NCI-H1048 (cell line): Measurements from ENCODE around the gene KANSL3.
"Not testable (repeated sequence)": the region's sequence is repeated elsewhere in the genome, so short reads cannot be mapped to it uniquely, and the experiment has no call there.

Source experiments
- DNase-seq: peaks from one replicate; lab custom pipeline; 2025; lab: John Stamatoyannopoulos, UW

Gene KANSL3

GRCh38 chr2:96638144-96639121 is at the start of gene KANSL3:
TSS of gene KANSL3 (minus strand) at chr2:96638312. CDS start at chr2:96637135, 1,177 bp downstream.
- DNase-seq = peak; percentile 84

DNA sequence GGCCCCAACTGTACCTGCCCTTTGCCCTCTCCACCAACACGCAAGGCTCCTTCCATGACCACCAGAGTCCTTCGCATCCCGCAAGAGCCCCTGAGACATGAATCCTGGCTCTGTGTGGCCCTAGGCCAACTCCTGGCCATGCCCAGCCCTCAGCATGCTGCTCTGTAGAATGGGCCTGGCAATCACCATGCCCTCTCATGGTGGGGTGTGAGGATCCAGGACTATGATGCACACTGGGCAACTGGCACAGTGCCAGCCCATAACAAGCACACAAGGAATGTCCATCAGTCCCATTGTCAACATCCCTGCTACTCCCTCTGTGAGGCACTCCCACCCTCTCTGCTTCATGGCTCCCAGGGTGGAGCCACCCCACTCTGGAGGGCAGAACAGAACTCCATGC is 49.2 kb upstream of the KANSL3 start:
- no peak for DNase-seq

GRCh38 chr2:96685577-96686459 is 47.7 kb upstream of the KANSL3 start:
- no peak for DNase-seq

DNA sequence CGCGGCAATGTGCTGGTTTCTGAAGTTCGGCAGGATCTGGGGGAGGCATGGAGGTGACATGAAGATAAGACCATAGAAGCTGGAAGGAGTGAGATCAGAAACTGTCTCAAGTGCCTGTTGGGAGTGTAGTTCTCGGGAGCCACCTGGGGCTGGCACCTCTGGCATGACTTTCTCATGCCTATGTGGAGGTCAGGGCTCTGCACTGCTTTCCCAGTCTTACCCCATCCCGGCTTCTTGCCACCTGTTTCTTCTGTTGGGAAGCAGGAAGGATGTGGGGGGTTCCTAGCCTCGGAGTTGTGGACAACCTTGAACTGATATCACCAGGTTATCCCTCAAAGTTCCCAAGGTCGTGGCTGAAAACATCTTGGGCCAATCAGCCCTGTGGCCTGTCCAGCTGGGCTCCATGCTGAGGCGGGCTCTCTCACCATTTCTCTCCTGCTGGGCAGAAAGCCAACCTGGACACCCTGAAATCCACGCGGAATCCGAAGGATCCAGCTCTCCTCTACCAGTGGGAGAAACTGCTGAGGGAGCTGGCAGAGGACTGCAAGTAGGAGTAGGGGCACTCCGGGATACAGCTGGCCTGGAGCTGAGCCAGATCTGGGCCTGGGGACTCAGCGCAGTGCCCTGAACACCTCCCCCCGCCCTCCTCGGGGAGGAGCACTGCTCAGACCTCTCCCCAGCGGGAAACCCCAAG is 46.9 kb upstream of the KANSL3 start:
- no peak for DNase-seq

GRCh38 chr2:96683972-96684820 is 46.1 kb upstream of the KANSL3 start:
- DNase-seq = no peak

DNA sequence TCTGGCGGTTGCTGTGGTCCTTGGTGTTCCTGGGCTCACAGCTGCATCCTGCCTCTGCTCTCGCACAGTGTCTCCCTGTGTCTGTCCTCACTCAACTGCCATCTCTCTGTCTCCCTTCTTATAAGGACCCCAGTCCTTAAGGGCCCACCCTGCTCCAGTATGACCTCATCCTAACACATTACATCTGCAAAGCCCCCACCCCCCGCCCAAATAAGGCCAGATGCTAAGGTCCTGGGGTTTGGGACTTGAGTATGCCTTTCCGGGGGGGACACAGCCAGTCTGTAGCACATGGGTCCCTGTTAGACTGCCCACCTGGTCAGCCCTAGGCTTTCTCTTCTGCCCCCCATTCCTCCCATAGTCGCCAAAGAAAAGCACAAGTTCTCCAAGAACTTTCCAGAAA is 45.2 kb upstream of the KANSL3 start:
- no peak for DNase-seq

DNA sequence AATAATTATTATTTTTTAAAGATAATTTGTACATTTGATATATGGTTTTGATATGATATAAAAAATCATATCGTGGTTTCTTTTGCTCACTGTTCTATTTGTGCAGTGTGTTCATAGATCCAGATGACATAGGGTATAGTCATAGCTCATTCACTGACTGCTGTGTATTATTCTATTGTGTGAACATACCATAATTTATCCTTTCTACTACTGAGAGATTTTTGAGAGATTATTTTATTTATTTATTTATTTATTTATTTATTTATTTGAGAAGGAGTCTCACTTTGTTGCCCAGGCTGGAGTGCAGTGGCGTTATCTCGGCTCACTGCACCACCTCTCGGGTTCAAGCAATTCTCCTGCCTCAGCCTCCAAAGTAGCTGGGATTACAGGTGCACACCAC is 43.4 kb upstream of the KANSL3 start:
- no peak for DNase-seq

DNA sequence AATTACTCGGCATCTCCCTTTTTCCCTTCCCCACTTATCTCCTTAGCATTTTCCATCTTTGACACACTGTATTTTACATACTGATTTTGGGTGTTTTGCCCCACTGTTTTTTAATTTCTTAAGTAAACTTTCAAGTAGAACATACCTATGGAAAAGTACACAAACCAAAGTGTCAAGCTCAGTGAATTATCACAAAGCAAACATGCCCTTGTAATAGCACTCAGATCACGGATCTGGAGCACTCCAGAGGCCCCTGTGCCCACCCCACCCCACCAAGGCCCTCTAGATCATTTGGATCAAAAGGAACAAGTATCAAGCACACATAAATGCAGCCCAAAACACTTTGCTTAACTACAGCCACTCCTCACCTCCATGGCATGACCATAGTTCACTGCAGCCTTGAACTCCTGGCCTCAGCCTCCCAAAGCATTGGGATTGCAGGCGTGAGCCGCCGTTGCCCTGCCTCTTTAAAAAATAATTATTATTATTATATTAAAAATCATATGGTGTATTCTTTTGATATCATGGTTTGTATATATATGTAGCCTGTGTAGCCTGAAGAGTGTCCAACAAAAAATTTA is 42.5 kb upstream of the KANSL3 start:
- no peak for DNase-seq

GRCh38 chr2:96679848-96680247 is 41.7 kb upstream of the KANSL3 start:
- no peak for DNase-seq

- no peak for DNase-seq
Observed at GRCh38 chr2:96669539-96670215, 31.6 kb upstream of the KANSL3 start.

DNA sequence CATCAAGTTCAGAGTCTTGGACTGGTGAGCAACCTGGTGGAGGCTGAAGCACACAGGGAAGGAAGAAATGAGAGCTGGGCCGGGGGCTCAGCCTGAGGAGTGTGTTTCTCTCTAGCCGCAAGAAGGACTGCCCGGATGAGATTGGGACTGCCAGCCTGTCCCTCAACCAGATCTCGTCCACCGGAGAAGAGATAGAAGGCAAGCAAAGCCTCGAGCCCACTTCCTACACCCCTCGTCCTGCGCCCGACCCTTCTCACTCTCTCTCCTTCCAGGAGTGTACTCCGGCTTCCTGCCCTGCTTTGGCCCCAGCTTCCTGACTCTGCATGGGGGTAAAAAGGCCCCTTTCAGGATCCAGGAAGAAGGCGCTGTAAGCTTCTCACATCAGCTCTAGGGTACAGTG is 30.7 kb upstream of the KANSL3 start:
- no peak for DNase-seq

- not testable (repeated sequence) for DNase-seq
Observed at GRCh38 chr2:96665717-96666116, 27.6 kb upstream of the KANSL3 start.

- DNase-seq = no peak
Observed at GRCh38 chr2:96665083-96665569, 27.0 kb upstream of the KANSL3 start.

GRCh38 chr2:96664366-96664925 is 26.3 kb upstream of the KANSL3 start:
- DNase-seq = no peak

DNA sequence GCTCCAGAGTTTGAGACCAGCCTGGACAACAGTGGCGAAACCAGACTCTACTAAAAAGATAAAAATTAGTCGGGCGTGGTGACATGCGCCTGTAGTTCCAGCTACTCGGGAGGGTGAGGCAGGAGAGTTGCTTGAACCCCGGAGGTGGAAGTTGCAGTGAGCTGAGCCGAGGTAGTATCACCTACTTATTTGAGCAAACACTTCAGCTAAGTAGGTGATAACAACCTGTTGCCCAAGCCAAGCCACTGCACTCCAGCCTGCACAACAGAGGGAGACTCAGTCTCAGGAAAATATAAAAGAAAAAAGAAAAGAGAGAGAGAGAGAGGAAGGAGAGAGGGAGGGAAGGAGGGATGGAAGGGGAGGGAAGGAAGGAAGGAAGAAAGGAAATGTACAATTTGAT is 25.7 kb upstream of the KANSL3 start:
- DNase-seq = no peak

GRCh38 chr2:96663177-96663576 is 25.1 kb upstream of the KANSL3 start:
- no peak for DNase-seq

- no peak for DNase-seq
Observed at GRCh38 chr2:96662360-96662759, 24.2 kb upstream of the KANSL3 start.

DNA sequence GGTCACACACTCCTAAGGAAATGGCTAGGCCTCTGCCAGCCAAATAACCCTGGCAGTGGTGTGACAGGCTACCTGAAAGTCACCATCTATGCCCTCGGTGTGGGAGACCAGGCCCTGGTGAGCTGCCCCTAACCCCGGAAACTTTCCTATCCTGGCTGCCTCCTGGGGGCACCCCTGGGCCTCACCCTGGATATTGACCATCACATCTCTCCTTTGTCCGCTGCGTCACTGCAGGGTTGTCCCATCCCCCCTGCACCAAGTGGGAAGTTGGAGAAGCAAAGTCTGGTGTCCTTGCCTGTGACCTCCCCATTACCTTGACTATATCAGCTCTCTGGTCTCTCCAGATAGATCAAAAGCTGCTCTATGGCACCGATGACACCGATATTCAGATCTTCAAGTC is 23.2 kb upstream of the KANSL3 start:
- DNase-seq = no peak

GRCh38 chr2:96656540-96656939 is 18.4 kb upstream of the KANSL3 start:
- no peak for DNase-seq

GRCh38 chr2:96655526-96655925 is 17.4 kb upstream of the KANSL3 start:
- no peak for DNase-seq
